Measurements from ENCODE around the gene RETREG1. TPM values are rescaled to one million over a fixed set of nuclear protein-coding genes. Genes with fewer than 3 reads are reported as not detected.

Gene RETREG1
- total RNA-seq, 4 donors from 2014 or later, result 0.51 to 12.5 (median 4.5) TPM

DNA sequence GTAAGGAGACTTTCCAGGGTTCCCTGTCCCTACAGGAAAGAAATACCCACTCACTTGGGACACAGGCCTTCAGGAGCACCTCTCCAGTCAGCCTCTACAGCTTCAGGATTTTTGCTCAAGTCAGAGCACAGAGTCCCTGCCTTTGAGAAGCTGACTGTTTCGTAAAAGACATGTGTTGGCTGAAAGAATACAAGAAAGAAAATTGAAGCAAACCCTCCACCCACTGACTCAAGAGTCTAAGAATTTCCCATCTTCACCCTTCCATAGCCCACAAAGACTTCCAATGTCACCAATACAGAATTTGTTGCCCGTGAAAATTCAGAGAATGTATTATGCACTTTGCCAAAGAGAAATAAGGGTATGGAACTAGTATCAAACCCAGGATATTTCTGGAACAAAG is 98.2 kb downstream of the RETREG1 start:
- H3K36me3 ChIP-seq, result no peaks in the 10 kb centered on the region
- H3K4me3 ChIP-seq, result no peak overlapping the region
- no peak overlapping the region for H3K27ac ChIP-seq
- no peaks in the 10 kb centered on the region for H3K4me1 ChIP-seq
- no peaks in the 10 kb centered on the region for H3K27me3 ChIP-seq
- no peak for DNase-seq
- TF ChIP-seq, protein P1, sequence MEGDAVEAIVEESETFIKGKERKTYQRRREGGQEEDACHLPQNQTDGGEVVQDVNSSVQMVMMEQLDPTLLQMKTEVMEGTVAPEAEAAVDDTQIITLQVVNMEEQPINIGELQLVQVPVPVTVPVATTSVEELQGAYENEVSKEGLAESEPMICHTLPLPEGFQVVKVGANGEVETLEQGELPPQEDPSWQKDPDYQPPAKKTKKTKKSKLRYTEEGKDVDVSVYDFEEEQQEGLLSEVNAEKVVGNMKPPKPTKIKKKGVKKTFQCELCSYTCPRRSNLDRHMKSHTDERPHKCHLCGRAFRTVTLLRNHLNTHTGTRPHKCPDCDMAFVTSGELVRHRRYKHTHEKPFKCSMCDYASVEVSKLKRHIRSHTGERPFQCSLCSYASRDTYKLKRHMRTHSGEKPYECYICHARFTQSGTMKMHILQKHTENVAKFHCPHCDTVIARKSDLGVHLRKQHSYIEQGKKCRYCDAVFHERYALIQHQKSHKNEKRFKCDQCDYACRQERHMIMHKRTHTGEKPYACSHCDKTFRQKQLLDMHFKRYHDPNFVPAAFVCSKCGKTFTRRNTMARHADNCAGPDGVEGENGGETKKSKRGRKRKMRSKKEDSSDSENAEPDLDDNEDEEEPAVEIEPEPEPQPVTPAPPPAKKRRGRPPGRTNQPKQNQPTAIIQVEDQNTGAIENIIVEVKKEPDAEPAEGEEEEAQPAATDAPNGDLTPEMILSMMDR (IDR thresholded peaks at IDR 0.05), result no peak
- no peak for TF ChIP-seq POLR2A (IDR thresholded peaks at IDR 0.05)
- no peaks in the 10 kb centered on the region for H3K9me3 ChIP-seq
- intact Hi-C loops (cut with DNase I; ENCODE audit: low total_unique reads), result no loop called here

DNA sequence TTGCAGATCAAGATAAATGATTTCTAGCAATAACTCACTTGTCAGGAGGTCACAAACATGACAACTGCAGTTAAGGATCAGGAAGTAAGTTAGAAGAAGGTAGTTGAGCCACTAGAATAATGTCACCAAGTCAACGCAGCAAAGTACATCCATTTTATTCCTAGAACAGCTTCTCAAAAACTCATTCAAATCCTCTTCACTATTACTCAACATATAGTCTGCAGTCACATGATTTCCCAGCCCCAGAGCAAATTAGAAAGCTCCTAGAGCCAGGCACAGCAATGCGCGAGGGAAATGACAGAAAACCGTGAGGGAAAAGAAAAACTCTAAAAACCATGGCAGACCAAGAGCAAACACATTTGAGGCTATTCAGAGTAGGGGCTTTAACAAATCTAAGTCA is 101.3 kb downstream of the RETREG1 start:
- TF ChIP-seq, protein P1 (IDR thresholded peaks at IDR 0.05), result no peak
- no peak for TF ChIP-seq POLR2A (IDR thresholded peaks at IDR 0.05)
- intact Hi-C loops (cut with DNase I; ENCODE audit: low total_unique reads), result no loop called here
- Histone ChIP-seq H3K4me1 (no peaks in the 10 kb centered on the region), H3K27ac (no peak overlapping the region), H3K36me3 (no peaks in the 10 kb centered on the region), H3K27me3 (no peaks in the 10 kb centered on the region), H3K4me3 (no peak overlapping the region), H3K9me3 (no peaks in the 10 kb centered on the region)
- DNase-seq, result no peak

DNA sequence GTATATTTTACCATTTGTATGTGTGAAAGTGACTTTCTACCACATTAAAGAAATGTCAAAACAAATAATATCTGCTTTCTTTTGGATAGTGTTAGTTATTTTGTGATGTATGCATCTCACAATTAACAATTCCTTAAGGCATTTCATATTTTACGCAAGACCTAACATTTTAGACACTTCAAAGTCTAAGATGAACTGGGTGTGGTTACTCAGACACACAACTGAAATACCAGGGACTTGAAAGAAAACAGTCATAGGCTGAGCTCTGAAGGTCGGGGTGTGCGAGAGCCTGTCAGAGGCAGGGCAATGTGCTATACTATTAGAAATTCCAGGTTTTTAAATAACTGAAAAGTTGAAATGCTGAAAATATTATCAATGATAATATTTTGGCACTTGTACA is 106.7 kb downstream of the RETREG1 start:
- Histone ChIP-seq H3K36me3 (no peaks in the 10 kb centered on the region), H3K4me1 (no peaks in the 10 kb centered on the region), H3K27me3 (no peaks in the 10 kb centered on the region), H3K4me3 (no peak overlapping the region), H3K9me3 (no peaks in the 10 kb centered on the region), H3K27ac (no peak overlapping the region)
- DNase-seq, result no peak
- TF ChIP-seq, protein P1 (IDR thresholded peaks at IDR 0.05), result no peak
- no peak for TF ChIP-seq POLR2A (IDR thresholded peaks at IDR 0.05)
- intact Hi-C loops (cut with DNase I; ENCODE audit: low total_unique reads), result no loop called here

DNA sequence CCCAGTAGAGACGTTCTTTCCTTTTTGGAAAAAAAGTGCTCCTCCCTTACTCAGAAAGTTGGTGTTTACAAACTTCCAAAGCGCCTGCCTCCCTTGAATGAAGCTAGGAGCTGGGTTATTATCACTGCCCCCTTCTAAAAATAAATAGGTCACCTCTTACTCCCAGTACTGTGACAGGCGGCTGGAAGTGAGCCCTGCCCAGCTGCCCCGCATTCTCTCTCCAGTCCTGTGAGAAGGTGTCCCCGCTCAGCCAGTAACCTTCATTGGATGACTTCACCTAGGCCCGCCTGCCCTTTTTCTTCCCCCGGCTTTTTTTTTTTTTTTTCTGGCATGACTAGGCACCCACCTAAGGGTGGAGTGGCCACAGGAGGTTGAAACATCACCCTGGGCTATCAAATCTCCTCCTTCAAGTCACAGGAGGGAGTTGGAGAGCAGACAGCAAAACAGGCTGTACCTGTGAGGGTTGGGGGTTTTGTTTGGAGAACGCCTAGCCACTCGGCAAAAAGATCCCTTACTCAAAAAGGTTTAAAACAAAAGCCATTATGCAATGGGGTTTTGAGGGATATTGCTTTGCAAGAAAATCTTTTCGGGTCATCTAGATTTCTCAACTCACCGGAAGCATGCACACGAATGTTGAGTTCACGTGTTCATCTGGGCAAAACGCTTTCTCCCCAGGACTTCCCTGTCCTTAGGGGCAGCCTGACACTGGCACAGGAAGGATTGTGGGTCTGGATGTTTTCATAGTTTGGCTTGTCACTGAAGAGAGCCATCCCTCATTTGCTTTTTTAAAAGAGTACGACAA is 107.9 kb downstream of the RETREG1 start:
- intact Hi-C loops (cut with DNase I; ENCODE audit: low total_unique reads), result no loop called here
- Histone ChIP-seq H3K4me1 (no peaks in the 10 kb centered on the region), H3K4me3 (no peak overlapping the region), H3K9me3 (no peaks in the 10 kb centered on the region), H3K27me3 (no peaks in the 10 kb centered on the region), H3K36me3 (no peaks in the 10 kb centered on the region), H3K27ac (peak overlapping the region; percentile 33 to 45)
- DNase-seq, result peak in 1 of 2 donors; percentile 17
- no peak for TF ChIP-seq POLR2A (IDR thresholded peaks at IDR 0.05)
- TF ChIP-seq, protein P1 (IDR thresholded peaks at IDR 0.05), result no peak

DNA sequence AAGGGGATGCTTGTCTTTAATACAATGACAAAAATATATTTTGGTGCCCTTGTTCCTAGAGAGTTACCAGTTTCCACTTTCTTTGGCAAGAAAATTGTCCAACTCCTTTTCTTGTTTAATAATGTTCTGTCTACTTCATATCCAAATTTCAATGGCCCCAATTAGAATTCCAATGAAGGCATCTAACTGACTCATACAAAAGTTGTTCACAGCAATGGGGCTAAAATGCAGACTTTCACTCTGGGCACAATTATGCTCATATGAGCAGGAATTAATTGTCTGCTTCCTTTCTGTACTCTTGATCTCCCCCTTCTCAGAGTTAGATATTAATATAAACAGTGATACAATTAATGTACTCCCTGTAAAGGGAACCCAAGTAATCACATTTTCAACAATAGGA is 109.1 kb downstream of the RETREG1 start:
- Histone ChIP-seq H3K27ac (no peak overlapping the region), H3K9me3 (no peaks in the 10 kb centered on the region), H3K27me3 (no peaks in the 10 kb centered on the region), H3K4me1 (no peaks in the 10 kb centered on the region), H3K4me3 (no peak overlapping the region), H3K36me3 (no peaks in the 10 kb centered on the region)
- TF ChIP-seq, protein P1 (IDR thresholded peaks at IDR 0.05), result no peak
- TF ChIP-seq POLR2A (IDR thresholded peaks at IDR 0.05), result no peak
- no peak for DNase-seq
- intact Hi-C loops (cut with DNase I; ENCODE audit: low total_unique reads), result no loop called here
